ENCODE results near the gene GPC2. TPM values are rescaled to one million over a fixed set of nuclear protein-coding genes. Genes with fewer than 3 reads are reported as not detected.
A peak's percentile ranks its signal among the peaks of the same experiment; 100 is the strongest.
"Not testable (repeated sequence)": the region's sequence is repeated elsewhere in the genome, so short reads cannot be mapped to it uniquely, and the experiment has no call there.

Gene GPC2, protein sequence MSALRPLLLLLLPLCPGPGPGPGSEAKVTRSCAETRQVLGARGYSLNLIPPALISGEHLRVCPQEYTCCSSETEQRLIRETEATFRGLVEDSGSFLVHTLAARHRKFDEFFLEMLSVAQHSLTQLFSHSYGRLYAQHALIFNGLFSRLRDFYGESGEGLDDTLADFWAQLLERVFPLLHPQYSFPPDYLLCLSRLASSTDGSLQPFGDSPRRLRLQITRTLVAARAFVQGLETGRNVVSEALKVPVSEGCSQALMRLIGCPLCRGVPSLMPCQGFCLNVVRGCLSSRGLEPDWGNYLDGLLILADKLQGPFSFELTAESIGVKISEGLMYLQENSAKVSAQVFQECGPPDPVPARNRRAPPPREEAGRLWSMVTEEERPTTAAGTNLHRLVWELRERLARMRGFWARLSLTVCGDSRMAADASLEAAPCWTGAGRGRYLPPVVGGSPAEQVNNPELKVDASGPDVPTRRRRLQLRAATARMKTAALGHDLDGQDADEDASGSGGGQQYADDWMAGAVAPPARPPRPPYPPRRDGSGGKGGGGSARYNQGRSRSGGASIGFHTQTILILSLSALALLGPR
- 0.77 TPM for total RNA-seq
- long read RNA-seq, partial matches to known transcripts = 0 of 1 reads
- long read RNA-seq, other reads (novel, unspliced or antisense) = 1 of 1 reads

DNA sequence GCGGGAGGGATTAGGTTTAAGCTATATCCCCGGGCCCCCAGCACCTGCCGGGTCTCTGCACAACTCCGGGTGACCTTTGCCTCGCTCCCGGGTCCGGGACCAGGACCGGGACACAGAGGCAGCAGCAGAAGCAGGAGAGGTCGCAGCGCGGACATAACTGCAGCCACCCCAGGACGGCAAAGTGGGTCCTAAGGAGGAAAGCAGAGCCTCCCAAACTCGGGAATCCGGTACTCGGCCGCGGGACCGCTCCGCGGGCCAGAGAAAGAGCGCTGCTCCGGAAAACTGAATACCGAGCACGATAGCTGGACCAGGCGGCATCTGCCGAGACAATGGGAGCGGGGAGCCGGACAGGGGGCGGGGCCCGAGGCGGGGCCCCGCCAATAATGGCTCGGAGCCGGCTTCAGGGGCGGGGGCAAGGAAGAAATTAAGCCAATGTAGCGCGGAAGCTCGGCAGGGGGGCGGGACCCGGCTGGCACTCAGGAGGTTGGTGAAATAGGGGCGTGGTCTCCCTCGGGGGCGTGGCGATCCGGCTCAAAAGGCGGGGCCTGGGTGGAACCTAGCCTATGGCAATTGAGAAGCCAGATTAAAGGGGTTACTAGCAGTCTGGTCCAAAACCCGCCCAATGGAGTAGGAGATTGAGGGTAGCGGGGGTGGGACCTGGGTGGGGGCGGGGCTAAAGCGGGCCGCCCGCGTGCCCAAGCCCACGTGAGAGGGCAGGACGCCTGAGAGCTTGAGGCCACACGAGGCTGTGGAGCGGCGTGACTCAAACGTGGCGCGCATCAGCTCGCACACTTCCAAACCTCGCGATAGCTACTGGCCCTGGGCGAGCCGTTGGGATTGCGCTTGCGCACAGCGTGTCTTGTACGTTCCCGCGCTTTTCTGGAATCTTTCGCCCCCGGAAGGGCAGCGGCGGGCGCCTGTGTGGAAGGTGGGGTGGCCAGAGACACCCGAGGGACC lies at the start of gene GPC2, which contains the start of gene STAG3:
Gene GPC2, minus strand, starts transcription at position 337 of the 957 bp plus-strand sequence. Its CDS starts 182 bp downstream, at position 155.
Gene STAG3, plus strand, starts transcription at position 874 of the 957 bp plus-strand sequence. CDS start 2,639 bp downstream, outside the sequence.
- intact Hi-C loops (cut with DNase I) = no loop called here
- H3K4me3 ChIP-seq = peak within 1 kb of the TSS; percentile 55
- no peaks in the 10 kb centered on the region for H3K9me3 ChIP-seq
- no peaks in the 10 kb centered on the region for H3K36me3 ChIP-seq
- peak; percentile 97 for DNase-seq
- peak; percentile 98 for ATAC-seq
- H3K27me3 ChIP-seq (ENCODE audit: low read depth) = no peaks in the 10 kb centered on the region
- TF ChIP-seq, protein P1, sequence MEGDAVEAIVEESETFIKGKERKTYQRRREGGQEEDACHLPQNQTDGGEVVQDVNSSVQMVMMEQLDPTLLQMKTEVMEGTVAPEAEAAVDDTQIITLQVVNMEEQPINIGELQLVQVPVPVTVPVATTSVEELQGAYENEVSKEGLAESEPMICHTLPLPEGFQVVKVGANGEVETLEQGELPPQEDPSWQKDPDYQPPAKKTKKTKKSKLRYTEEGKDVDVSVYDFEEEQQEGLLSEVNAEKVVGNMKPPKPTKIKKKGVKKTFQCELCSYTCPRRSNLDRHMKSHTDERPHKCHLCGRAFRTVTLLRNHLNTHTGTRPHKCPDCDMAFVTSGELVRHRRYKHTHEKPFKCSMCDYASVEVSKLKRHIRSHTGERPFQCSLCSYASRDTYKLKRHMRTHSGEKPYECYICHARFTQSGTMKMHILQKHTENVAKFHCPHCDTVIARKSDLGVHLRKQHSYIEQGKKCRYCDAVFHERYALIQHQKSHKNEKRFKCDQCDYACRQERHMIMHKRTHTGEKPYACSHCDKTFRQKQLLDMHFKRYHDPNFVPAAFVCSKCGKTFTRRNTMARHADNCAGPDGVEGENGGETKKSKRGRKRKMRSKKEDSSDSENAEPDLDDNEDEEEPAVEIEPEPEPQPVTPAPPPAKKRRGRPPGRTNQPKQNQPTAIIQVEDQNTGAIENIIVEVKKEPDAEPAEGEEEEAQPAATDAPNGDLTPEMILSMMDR (IDR thresholded peaks at IDR 0.05) = no peak
- peaks cover 10% of the 10 kb centered on the region for H3K4me1 ChIP-seq
- H3K27ac ChIP-seq = no peak within 1 kb of the TSS

DNA sequence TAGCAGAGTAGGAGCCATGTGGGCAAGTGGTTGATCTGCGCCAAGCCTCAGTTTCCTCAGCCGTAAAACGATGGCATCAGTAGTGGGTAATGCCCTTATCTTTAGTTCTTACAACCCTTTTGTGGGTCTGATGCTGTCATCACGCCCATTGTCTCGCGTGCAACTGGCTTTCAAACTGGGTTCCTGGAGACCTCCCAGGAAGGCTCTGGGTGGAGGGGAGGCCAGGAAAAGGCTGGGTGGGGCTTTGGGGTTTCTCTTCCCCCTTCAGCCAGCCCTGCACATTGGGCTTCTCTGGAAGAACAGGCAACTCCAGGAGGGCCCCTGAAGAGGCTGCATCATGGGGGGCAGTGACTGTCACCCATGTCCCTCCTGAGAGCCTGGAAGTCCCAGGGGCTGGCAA lies 47.7 kb upstream of the GPC2 start:
- ATAC-seq; intact Hi-C loops (cut with DNase I); DNase-seq: not testable (repeated sequence)

DNA sequence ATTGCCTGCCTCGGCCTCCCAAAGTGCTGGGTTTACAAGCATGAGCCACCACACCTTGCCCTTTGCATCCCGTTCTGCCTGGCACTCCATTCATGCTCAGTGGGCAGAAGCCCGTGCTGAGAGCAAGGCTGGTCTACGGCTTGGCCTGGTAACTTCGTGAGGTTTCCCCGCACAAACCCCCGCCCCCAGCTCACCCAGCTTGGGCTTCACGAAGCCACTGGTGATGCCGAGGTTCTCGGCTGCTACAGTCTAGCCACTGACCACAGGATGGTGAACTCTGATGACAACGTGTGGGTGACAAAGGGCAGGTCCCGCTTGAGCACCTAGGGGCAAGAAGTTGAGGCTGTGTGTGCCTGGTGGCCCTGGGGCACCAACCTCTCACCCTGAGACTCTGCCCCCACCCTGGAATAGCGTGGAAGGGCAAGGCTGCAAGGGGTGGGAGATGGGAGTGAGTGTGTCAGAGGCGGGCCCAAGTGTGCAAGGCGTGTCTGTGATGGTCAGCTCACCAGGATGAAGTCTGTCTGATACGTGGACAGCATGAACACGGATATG lies 46.3 kb upstream of the GPC2 start:
- intact Hi-C loops (cut with DNase I); H3K4me3 ChIP-seq; ATAC-seq; DNase-seq; H3K36me3 ChIP-seq; H3K27me3 ChIP-seq (ENCODE audit: low read depth); H3K27ac ChIP-seq; H3K4me1 ChIP-seq; H3K9me3 ChIP-seq: not testable (repeated sequence)

More for the DNA sequence above, 47.7 kb upstream of the GPC2 start:
- not testable (repeated sequence) for H3K27me3 ChIP-seq (ENCODE audit: low read depth); H3K4me1 ChIP-seq; H3K36me3 ChIP-seq; H3K4me3 ChIP-seq; H3K9me3 ChIP-seq; H3K27ac ChIP-seq

DNA sequence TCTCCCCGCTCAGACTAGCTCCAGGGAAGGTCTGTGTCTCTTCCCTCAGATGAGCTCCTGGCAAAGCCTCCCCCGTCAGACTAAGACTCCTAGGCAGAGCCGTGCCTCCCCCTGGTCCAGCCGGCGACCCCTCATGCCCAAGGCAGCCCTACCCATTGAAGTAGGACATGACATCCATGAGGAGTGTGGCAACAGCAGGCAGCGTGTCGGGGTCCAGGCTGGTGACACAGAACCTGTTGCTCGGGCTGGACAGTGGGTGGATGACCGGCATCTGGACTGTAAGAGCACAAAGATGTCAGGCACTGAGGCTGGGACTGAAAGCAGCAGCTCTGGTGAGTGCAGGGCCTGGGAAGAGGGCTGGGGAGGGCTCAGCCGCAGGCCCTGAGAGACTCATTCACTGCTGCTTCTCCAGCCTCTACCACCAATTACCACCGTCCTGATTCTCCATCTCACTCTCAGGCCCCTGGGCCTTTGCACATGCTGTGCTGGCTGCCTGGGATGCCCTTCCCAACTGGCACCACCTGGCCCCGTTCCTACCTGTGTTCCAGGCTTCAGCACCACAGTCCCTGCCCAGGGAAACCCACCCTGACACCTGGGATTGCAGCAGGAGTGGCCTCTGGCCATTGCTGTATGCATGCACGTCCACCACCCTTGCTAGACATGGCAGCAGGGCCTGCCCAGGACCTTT lies 45.4 kb upstream of the GPC2 start:
- no peak overlapping the region for H3K4me3 ChIP-seq
- intact Hi-C loops (cut with DNase I) = no loop called here
- no peaks in the 10 kb centered on the region for H3K27me3 ChIP-seq (ENCODE audit: low read depth)
- peaks cover 4% of the 10 kb centered on the region for H3K36me3 ChIP-seq
- no peaks in the 10 kb centered on the region for H3K4me1 ChIP-seq
- DNase-seq (no peak), ATAC-seq (no peak)
- H3K9me3 ChIP-seq = no peaks in the 10 kb centered on the region
- no peak overlapping the region for H3K27ac ChIP-seq
- TF ChIP-seq, protein P1 (IDR thresholded peaks at IDR 0.05) = no peak

DNA sequence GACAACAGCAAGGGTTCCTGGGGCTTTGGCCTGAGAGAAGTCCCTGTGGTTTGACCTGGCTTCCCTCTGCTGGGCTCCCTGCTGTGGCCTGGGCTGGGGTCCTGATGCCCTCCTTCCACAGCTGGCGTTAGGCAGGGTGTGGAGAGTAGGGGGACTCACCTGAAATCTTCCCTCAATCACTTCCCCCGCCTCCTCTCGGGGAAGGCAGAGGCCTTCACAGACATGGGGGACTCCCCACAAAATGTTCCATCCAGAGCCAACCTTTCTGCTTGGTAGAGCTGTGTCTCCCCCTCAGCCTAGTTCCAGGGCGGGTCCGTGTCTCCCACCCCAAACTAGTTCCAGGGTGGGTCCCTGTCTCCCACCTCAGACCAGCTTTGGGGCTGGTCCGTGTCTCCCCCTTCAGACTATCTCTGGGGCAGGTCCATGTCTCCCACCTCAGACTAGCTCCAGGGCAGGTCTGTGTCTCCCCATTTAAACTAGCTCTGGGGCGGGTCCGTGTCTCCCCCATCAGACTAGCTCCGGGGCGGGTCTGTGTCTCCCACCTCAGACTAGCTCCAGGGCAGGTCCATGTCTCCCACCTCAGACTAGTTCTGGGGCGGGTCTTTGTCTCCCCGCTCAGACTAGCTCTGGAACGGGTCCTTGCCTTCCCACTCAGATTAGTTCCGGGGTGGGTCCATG lies 44.7 kb upstream of the GPC2 start:
- ATAC-seq = no peak
- Histone ChIP-seq H3K27me3 (ENCODE audit: low read depth) (no peaks in the 10 kb centered on the region), H3K4me1 (no peaks in the 10 kb centered on the region), H3K27ac (peak overlapping the region; percentile 46), H3K4me3 (peak overlapping the region; percentile 11), H3K36me3 (peaks cover 4% of the 10 kb centered on the region), H3K9me3 (no peaks in the 10 kb centered on the region)
- TF ChIP-seq, protein P1 (IDR thresholded peaks at IDR 0.05) = no peak
- intact Hi-C loops (cut with DNase I) = no loop called here
- no peak for DNase-seq
